ENCODE results near the gene SH3RF3.

SH3RF3 gene

DNA sequence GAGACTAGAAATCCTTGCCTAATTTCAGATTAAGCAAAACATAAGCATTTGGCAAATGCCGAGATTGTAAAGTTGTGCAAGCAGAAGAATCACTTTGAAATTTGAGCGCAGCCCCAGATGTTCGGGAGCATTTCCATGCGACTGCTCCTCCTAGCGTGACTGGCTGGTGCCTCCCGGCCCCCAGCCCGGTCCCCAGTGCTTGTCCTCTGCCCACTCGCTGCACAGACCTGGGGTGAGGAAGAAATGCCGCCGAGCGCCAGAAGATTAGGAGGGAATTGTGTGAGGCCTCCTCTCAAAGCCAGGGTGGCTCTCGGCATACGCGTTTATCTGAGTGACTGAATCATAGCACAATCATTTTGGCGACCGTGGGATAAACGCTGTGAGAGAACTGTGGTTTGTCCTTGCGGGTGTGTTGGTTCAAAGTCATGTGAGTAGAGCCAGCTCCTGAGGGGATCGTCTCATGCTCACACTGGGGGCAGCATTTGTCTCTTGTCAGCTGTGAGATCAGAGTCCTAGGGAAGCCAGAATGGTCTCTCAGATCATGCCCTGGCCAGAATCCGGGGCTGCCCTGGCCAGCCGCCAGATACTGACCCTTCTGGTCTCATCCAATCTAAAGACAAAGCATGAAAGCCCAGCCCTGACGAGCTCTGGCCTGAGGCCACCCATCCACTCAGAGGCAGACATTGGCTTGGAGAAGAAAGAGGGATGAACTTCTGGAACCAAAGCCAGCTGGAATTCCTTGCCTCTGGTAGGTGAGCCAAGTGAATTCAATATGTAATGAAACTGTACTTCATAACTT, 189.3 kb downstream of the SH3RF3 start:
- DNase-seq = no peak

DNA sequence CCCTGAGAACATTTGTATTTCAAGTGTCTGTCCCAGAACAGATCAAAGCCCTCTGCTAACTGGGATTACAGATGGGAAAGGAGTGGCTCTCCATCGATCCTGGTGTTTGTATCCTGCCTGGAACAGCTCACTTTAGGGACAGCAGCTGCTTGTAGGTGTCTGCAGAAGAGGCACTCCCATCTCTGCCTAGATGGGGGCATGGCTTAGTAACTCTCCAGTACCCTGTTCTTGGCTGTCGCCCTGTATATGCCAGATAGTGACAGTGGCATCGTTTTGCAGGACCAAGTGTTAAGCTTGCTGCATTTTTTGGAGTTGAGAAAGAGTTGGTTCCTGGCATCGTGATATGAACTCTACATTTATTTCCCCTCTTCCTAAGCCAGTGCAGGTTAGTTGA, 189.9 kb downstream of the SH3RF3 start:
- DNase-seq = no peak

DNA sequence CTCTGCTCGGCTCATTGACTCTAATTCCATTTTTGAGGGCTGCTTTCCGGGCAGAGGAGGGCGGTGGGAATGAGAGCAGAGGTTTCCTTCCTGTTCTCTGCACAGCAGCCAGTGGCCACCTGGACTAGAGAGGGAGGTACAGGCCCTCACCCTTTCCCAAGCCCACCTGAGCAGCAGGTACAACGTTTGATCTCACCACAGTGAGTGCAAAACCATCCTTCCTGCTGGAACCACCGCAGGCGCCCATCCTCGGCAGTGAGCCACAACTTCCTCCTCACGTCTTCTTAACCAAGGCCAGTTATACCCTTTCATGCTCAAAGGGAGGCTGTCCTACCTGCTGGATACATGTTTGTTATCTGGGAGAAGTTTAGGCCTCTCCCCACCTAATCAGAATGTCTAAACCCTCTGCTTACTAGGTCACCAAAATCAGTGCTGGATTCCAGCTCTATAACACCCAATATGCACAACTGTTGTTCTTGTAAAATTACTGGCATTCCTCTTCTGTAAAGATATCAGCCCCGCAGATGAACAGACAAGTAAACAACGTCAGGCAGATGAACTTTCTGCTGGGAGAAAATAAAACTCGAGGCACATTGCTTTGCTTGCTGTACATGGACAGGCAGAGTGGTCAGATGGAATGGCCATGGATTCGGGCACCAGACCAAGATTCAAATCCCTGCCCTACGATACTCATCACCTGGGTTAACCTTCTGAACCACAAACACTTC, 191.4 kb downstream of the SH3RF3 start:
- DNase-seq = no peak

DNA sequence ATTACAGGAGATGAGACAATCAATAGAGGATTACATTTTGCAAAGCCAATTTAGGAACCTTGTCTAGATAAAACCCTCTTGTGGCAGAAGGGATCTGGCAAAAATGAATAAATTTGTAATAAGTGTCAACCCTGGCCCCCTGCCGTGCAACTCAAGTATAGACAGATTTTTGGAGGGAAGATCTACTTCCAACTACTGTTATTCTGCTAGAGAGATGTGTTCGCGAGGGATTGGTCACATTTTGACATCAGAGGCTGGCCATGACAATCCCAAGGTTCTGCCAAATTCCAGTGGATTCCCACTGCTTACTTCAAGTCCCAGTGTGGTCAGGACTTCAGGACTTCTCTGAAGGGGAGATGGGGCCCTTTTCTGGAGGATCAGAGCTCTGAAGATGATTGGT, 192.6 kb downstream of the SH3RF3 start:
- no peak for DNase-seq

DNA sequence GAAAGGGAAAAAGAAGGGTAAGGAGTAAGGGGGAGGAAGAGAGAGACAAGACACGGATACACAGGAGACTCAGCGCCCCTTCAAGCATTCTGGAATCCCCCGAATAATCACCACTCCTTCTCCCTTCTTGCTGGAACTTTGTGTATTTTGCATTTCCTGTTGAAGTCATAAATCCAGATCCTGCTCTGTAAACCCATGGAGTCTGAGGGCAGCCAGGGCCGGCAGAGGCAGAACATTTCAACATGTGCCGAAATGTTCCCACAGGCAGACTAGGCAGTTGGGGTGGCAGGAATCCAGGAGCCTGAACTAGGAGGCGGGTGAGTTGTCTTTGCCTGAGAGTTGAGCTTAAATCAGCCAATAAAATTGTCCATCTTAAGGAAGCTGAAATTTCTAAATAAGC, 193.1 kb downstream of the SH3RF3 start:
- DNase-seq = no peak

DNA sequence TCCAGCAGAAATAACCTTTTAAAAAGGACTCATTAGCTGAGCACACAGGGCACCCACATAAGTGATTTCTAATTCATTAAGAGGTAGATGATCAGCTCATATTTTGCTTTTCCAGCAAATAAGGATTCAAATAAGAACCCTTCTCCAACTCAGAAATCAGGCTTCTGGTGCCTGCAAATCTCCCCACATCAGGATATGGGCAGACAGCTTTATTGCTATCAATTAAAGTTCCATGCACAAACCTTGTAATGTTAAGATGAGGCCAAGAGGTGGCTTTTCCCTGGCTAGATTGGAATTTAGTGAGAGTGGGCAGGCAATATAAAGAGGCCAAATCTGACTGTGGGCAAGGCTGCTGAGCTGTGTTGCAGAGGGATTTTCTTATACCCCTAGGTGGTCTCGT, 193.6 kb downstream of the SH3RF3 start:
- DNase-seq = no peak

DNA sequence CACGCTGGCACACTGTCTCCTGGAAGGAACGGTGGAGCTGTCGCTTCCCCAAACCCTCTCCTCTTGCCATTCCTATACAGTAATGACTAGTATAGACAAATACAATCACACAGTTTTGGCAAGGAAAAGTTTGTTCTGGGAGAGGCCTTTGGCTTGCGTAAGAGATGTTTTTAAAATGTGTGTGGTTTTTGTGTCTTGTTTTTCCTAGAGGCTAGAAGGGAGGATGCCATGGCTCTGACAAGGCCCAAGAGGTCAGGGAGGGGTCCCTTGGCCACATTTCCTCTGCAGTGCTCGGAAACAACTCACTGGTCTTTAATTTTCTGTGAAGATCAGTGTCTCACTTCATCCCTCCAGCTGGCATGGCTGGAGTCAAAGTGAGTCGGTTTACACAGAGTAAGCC, 195.9 kb downstream of the SH3RF3 start:
- no peak for DNase-seq

DNA sequence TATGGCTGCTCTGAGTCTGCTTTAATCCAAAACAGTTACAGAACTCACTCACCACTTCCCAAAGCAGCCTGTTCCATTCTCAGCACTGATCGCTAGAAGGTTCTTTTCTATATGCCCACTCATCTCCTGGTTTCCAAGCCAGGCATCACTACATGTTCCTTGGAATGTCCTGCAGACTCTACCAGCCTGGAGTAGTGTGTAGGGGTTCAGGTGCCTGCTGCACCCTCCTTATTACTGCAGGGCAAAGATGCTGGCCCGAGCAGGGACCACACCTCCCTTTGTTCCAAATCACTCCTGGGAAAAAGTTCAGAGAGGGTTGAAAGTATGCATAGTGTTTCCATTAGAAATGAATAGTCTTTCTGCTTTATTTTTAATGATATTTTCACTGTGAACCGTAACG, 196.6 kb downstream of the SH3RF3 start:
- DNase-seq = no peak

DNA sequence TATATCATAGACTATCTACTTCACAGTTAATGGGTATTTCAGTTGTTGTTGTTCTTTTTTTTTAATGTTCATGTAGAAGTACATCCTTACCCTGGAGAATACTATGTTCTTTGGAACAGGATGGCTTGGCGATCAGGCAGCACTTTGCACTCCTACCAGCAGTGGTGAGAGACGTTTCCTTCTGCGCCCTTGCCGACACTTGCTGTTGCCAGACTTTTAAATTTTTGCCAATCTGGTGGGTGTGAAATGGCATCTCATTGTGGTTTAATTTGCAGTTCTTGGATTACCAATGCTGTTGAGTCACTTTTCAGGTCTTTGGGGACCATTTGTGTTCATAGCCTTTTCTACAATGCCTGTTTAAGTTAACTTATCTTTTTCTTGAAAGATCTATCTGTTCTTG, 197.3 kb downstream of the SH3RF3 start:
- DNase-seq = no peak

DNA sequence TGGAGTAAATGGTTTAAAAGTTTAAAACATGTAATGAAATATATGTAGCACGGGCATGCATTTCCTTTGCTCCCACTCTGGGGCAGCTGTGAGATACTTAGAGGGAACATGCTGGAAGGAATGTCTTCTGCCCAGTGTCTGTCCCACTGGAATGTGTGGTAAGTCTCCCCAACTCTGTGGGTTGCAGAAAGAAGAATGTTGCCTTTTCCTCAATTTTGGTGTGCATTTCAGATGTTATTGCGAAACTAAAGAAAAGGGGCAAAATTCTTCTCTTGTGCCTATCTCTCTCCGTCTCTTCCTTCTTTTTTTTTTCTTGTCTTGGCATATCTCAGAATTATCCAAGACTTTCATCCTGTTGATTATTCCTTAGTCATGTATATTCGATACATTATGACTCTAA, 201.1 kb downstream of the SH3RF3 start:
- DNase-seq = no peak

DNA sequence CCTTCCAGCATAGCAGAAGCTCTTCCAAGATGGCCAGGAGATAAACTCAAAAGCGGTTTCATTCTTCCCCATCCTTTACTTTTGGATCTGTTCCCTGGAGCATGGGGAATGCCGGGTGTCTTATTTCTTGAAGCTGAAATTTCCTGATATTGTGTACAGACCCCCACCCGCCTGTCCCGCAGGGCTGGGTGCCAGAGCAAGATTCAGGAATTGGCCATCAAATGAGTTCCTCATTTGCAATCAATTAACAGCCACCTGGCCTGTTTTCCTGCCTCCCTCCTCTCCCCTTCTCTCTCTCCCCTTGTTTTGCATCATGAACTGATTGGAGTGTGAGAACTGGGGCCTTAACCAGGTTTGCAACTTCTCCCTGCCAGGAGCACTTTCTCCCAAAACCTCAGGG, 202.1 kb downstream of the SH3RF3 start:
- no peak for DNase-seq

DNA sequence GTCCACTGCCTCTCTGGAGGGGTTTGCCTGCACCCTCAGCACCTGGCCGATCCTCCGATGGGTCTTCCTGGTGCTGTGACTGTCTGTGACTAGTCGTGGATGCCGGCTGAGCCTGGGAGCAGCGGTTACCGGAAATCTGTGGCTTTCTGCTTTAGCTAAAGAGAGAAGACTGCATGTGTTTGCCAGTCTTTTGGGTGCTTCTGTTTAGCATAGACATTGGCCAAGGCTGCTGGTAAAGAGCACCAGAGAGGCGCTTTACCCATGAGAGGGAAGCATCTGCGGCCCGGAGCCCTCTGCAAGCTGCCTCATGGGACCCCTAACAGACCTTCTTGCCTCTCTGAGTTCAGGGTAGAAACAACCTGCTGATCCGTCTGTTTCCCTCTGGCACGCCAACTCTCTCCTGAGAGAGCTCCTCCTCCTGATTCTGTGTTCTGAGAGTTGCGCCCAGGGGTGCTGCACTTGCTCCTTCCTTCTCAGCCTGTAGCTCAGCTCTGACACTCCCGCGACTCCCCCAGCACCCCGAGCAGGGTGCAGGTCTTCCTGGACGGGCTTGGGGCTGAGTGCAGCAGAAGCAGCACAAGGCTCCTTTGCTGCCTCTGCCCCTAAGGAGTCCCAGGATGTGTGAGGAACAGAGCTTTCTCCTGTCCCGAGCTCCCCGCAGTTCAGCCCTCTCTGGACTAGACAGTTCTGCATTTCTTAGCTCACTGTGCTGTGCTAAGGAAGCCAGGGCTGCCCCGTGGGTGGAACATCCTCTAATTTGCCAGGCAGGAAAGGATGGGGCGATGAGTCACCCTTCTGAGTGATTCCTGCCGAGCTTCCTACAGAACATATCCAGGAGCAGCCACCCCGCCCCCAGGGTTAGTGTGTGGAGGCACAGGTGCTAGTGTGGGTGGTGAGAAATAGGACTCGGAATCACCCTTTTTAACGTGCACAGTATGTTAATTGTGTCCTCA, 203.2 kb downstream of the SH3RF3 start:
- DNase-seq = no peak

DNA sequence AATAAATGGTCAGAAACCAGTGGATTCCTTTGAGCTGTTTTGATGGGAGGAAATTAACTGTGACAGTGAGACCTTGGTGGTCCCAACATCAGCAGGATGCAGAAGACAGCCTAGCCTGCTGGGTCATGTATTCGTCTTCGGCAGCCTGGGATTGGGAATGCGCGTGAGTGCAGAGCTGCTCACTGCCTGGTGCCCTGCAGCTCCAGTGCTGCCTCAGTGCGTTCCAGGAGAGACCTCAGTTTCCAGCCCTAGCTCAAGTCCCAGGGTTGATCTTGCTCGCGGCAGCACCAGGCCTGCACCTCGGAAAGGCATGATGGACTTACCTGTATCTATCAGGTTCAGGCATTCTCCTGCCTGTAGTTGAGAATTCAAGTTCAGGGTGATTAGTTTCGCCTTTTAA, 203.9 kb downstream of the SH3RF3 start:
- no peak for DNase-seq

DNA sequence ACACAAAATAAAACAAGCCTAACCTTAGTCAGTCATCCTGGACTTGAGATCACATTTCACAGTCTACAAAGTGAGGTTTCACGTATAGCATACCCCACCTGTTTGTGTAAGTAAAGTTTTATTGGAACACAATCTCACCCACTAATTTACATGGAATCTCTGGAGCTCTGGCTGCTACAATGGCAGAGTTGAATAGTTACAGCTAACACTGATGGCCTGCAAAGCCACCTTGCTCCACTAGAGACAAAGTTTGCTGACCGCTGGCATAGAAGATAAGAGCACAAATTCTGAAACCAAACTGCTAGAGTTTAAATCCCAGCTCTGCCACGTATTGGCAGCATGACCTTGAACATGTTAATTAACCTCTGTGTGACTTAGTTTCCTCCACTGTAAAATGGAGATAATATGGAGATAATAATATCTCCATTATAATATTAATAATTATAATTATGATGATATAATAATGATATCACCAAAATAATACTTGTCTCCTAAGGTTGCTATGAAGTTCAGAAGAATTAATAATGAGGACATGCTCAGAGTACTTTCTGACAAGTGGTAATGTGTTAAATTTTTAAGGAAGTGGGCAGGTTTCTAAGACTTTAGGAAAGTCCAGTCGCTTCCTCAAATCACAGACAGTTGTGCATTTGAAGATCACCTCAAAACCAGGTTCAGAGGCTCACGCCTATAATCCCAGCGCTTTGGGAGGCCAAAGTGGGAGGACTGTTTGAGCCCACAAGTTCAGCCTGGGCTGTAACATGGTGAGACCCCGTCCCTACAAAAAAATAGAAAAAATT, 204.6 kb downstream of the SH3RF3 start:
- DNase-seq = no peak

DNA sequence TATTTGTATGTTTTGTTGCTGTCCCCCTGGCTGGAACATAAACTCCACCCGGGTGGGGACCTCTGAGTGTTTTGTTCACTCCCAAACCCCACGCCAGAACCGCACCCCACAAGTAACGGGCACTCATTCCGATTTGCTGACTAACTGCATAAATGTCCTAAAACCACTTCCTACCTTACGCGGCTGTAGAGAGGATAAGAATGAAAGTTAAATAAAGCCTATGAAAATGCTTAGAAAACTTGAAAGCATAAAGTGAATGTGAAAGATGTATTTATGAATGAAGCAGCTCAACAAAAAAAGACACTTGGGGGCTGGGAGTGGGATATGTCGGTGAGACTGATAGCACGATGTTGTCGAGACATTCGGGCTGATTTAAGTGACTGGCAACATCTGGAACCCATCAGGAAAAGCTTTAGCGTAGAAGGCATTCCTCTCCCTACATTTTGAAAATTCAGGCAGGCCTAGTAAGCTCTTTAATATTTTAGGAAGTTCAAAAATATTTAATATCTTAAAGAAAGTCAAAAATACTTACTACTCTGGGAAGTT, 206.7 kb downstream of the SH3RF3 start:
- no peak for DNase-seq

DNA sequence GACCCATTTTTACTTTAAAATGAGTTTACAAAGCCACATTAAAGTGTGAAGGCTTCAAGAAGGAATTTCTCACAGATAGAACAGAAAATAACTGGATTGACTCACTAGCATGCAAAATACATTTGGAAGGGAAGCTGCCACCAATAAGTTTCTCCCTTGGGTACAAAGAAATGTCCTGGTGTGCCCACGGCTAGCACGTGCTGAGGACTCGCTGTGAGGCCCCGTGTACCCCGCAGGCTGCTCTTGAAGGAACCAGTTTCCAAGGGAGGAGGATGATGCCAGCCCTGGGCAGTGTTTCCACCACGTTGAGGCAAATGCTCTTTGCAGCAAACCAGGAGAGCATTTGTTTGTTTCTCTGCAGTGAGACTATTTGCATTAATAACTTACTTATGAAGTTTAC, 207.3 kb downstream of the SH3RF3 start:
- no peak for DNase-seq

DNA sequence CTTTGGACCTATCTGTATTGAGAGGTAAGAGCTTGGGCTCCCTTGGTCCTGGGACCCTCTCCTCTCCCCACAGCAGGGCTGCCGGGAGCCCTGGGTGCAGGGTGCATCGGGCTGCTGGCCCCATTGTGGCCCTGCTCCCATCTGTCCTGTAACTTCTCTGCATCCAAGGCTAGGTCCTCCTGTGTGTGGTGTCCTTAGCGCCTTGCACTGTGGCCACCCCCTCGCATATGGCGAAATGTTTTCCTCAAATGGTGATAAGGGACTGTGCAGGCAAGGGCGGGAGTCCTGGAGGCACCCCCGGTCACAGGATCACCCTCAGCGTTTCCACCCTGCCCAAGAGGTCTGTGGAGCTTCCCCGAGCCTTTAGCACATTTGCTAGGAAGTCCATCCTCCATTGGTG, 208.2 kb downstream of the SH3RF3 start:
- no peak for DNase-seq

DNA sequence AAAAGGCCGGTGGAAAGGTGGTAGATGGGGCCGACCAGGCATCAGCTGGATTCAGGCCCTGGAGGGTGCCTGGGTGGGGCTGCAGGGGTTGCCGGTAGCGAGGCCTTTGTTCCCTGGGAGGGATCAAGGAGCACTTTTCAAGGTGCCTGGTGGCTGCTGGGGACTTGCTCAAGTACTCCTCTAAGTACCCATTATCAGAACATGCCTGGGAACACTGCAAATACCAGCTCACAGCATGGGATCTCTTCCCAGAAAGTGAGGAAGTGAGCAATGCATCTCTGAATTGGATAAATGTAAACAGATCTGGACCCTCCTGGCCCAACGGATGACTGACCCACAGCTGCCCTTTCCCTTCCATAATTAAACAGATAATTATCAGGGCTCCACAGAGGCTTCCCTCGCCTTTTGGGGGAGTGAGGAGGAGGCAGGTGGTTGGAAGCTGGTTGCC, 210.5 kb downstream of the SH3RF3 start:
- DNase-seq = no peak

DNA sequence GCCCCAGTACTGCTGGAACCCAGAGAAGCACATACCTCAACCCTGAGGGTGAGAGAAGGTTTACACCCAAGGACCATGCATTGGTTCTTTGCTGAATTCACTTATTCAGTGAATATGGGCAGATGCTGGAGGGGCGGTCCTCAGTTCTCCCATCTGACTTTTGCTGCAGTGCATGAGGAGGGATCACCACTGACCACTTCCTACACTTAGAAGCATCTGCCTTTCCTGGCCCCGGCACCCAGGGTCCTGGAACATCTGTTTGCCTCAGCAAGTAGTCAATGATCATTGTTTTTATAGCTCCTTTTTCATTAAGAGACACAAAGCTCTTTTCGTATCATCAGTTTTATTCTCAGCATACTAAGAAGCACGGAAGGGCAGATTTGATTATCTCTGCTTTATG, 211.4 kb downstream of the SH3RF3 start:
- DNase-seq = no peak

DNA sequence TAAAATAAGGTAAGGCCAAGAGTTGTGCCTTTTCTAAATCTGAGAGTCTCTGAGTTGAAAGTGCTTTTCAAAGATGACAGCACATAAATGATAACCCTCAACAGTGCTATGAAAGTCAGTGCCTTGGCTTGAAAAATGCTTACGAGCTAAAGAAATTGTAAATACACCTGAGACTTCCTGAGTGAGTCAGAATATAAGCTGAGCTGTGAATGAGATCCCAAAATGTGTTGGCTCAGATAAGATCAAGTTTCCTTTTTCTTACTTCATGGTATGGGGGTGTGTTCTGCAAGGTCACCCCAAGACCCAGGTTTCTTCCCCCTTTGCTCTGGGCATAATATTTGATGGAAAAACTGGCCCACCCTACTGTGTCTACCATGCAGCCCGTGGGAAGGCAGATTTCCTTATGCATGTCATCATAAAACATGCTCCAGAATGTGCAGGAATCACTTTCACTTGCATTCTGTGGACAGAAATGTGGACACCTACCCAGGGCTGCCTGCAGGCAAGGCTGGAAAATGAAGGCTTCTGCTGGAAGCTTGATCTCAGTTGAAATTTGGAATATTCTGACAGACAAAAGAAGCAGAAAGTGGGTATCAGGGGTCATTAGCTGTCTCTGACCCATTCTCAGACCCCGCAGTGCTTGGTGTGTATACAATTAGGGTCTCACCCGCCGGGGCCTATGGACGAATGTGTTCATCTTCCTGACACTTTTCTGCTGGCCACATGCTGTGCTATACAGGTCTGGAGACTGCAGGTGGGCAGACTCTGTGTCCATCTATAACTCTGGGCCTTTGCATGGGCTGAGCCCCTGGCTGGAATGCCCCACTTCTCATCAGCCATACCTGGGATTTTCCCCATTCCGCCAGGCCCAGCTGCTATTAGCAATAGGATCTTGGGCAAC, 212.6 kb downstream of the SH3RF3 start:
- DNase-seq = no peak

DNA sequence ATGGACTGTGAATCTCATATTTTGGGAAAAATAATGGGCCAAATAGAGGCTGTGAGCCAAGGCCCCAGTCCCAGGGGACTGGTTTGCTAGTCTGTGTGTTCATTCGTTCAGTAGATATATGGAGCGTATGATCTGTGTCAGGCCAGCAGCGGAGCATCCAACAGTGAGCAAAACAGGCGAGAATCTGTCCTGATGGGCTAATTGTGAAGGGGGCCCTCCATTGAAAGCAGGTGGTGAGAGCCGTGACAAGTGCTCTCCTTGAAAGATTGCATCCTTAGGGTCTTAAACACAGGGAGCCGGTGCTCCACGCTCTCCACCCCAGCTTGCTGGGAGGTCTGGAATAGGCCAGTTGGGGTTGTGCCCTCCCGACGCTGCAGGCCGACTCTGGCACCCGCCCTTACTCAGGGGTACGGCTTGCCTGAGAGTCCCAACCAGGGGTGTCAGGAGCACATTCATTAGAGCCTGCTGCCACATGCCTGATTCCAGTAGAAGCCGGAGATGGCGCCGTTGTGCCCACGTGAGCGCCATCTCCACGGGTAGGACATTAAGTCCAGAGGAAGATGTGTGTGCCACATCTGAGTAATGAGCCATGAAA, 213.3 kb downstream of the SH3RF3 start:
- no peak for DNase-seq

All from stimulated activated CD4-positive, alpha-beta T cell treated with anti-CD3 and anti-CD28 coated beads, Interleukin-2, amount 100 ng/mL, for 48 hours (primary cell).